ENCODE results near the gene CD99L2. TPM values are rescaled to one million over a fixed set of nuclear protein-coding genes. Genes with fewer than 3 reads are reported as not detected.

CD99L2 gene
- total RNA-seq, 2 donors from 2014 or later, result 12.3 to 15.4 TPM

GRCh38 chrX:150864127-150864526 is 34.3 kb downstream of the CD99L2 start:
- intact Hi-C loops (cut with DNase I), result no loop called here
- Histone ChIP-seq H3K4me3 (no peak overlapping the region), H3K4me1 (no peaks in the 10 kb centered on the region), H3K36me3 (no peaks in the 10 kb centered on the region), H3K27me3 (no peaks in the 10 kb centered on the region), H3K27ac (no peak overlapping the region), H3K9me3 (no peaks in the 10 kb centered on the region), H3K9ac (ENCODE audit: low read depth in 2 of 2, low read length in 2 of 2) (no peak overlapping the region)
- DNase-seq, result no peak
- TF ChIP-seq CTCF (IDR thresholded peaks at IDR 0.05), result no peak

GRCh38 chrX:150863191-150863590 is 35.3 kb downstream of the CD99L2 start:
- Histone ChIP-seq H3K27me3 (no peaks in the 10 kb centered on the region), H3K4me3 (no peak overlapping the region), H3K9ac (ENCODE audit: low read depth in 2 of 2, low read length in 2 of 2) (no peak overlapping the region), H3K27ac (no peak overlapping the region), H3K36me3 (no peaks in the 10 kb centered on the region), H3K9me3 (no peaks in the 10 kb centered on the region), H3K4me1 (no peaks in the 10 kb centered on the region)
- intact Hi-C loops (cut with DNase I), result no loop called here
- TF ChIP-seq CTCF (IDR thresholded peaks at IDR 0.05), result no peak
- DNase-seq, result no peak

GRCh38 chrX:150857453-150857852 is 41.0 kb downstream of the CD99L2 start:
- H3K36me3 ChIP-seq, result no peaks in the 10 kb centered on the region
- H3K27ac ChIP-seq, result no peak overlapping the region
- H3K4me3 ChIP-seq, result no peak overlapping the region
- no peak for DNase-seq
- intact Hi-C loops (cut with DNase I), result no loop called here
- no peak for TF ChIP-seq CTCF (IDR thresholded peaks at IDR 0.05)
- H3K4me1 ChIP-seq, result no peaks in the 10 kb centered on the region
- no peak overlapping the region for H3K9ac ChIP-seq (ENCODE audit: low read depth in 2 of 2, low read length in 2 of 2)
- no peaks in the 10 kb centered on the region for H3K9me3 ChIP-seq
- no peaks in the 10 kb centered on the region for H3K27me3 ChIP-seq

GRCh38 chrX:150856785-150857184 is 41.7 kb downstream of the CD99L2 start:
- Histone ChIP-seq H3K36me3 (no peaks in the 10 kb centered on the region), H3K27me3 (no peaks in the 10 kb centered on the region), H3K27ac (no peak overlapping the region), H3K9me3 (no peaks in the 10 kb centered on the region), H3K9ac (ENCODE audit: low read depth in 2 of 2, low read length in 2 of 2) (no peak overlapping the region), H3K4me1 (no peaks in the 10 kb centered on the region), H3K4me3 (no peak overlapping the region)
- DNase-seq, result no peak
- TF ChIP-seq CTCF (IDR thresholded peaks at IDR 0.05), result no peak
- intact Hi-C loops (cut with DNase I), result no loop called here

GRCh38 chrX:150856101-150856500 is 42.4 kb downstream of the CD99L2 start:
- TF ChIP-seq CTCF (IDR thresholded peaks at IDR 0.05), result no peak
- Histone ChIP-seq H3K36me3 (no peaks in the 10 kb centered on the region), H3K27me3 (no peaks in the 10 kb centered on the region), H3K9ac (ENCODE audit: low read depth in 2 of 2, low read length in 2 of 2) (no peak overlapping the region), H3K4me1 (no peaks in the 10 kb centered on the region), H3K4me3 (no peak overlapping the region), H3K9me3 (no peaks in the 10 kb centered on the region), H3K27ac (no peak overlapping the region)
- intact Hi-C loops (cut with DNase I), result no loop called here
- no peak for DNase-seq

- no peak overlapping the region for H3K9ac ChIP-seq (ENCODE audit: low read depth in 2 of 2, low read length in 2 of 2)
- no peaks in the 10 kb centered on the region for H3K27me3 ChIP-seq
- H3K27ac ChIP-seq, result no peak overlapping the region
- no peaks in the 10 kb centered on the region for H3K36me3 ChIP-seq
- no peak overlapping the region for H3K4me3 ChIP-seq
- intact Hi-C loops (cut with DNase I), result no loop called here
- DNase-seq, result no peak
- no peak for TF ChIP-seq CTCF (IDR thresholded peaks at IDR 0.05)
- no peaks in the 10 kb centered on the region for H3K9me3 ChIP-seq
- H3K4me1 ChIP-seq, result no peaks in the 10 kb centered on the region
These were observed 43.6 kb downstream of the CD99L2 start for GRCh38 chrX:150854856-150855255.
